Endodermal cell (in vitro differentiated cells): Measurements from ENCODE around the gene RAX2. TPM values are rescaled to one million over a fixed set of nuclear protein-coding genes. Genes with fewer than 3 reads are reported as not detected.

ENCODE experiments used
- DNase-seq: peaks from one replicate; pipeline ENCODE4 v3.0.0-alpha.2; 2017
- H3K27ac ChIP-seq: 2 replicates; pipeline ENCODE4 v1.5.1; 2013; ENCODE audit warnings: mild to moderate bottlenecking, low read depth, low read length, moderate library complexity
- H3K27me3 ChIP-seq: 2 replicates; pipeline ENCODE4 v1.6.1; 2013; ENCODE audit warnings: mild to moderate bottlenecking, low read length, moderate library complexity; ENCODE audit not compliant: insufficient read depth, control insufficient read depth, poor library complexity, severe bottlenecking
- H3K36me3 ChIP-seq: 2 replicates; pipeline ENCODE4 v1.7.0; 2013; ENCODE audit warnings: mild to moderate bottlenecking, low read length, moderate library complexity; ENCODE audit not compliant: control insufficient read depth, insufficient read depth
- H3K4me1 ChIP-seq: one replicate; pipeline ENCODE4 v1.7.0; 2013; ENCODE audit warnings: low read length; ENCODE audit not compliant: control insufficient read depth, insufficient read depth
- H3K4me3 ChIP-seq: 2 replicates; pipeline ENCODE4 v1.5.1; 2013; ENCODE audit warnings: mild to moderate bottlenecking, low read length, moderate library complexity
- H3K9ac ChIP-seq: 2 replicates; pipeline ENCODE4 v1.6.1; 2013; ENCODE audit warnings: mild to moderate bottlenecking, low read length, moderate library complexity; ENCODE audit not compliant: poor library complexity, severe bottlenecking; ENCODE audit errors: extremely low read depth
- H3K9me3 ChIP-seq: 2 replicates; pipeline ENCODE4 v1.6.1; 2013; ENCODE audit warnings: mild to moderate bottlenecking, low read length, moderate library complexity; ENCODE audit not compliant: control insufficient read depth
- H3K27ac Mint-ChIP-seq: 2 replicates; pipeline ENCODE4 v1.8.0; 2020; ENCODE audit warnings: mixed read lengths
- H3K27me3 Mint-ChIP-seq: 2 replicates; pipeline ENCODE4 v1.8.0; 2021; ENCODE audit warnings: mild to moderate bottlenecking, mixed read lengths; ENCODE audit not compliant: insufficient read depth
- H3K36me3 Mint-ChIP-seq: 2 replicates; pipeline ENCODE4 v1.8.0; 2020; ENCODE audit warnings: low read depth, mixed read lengths
- H3K4me1 Mint-ChIP-seq: 2 replicates; pipeline ENCODE4 v1.8.0; 2020; ENCODE audit warnings: mixed read lengths
- H3K4me3 Mint-ChIP-seq: 2 replicates; pipeline ENCODE4 v1.8.0; 2020; ENCODE audit warnings: mild to moderate bottlenecking, moderate library complexity, mixed read lengths
- H3K9me3 Mint-ChIP-seq: 2 replicates; pipeline ENCODE4 v1.8.0; 2020; ENCODE audit warnings: mild to moderate bottlenecking, mixed read lengths
- CTCF ChIP-seq: fragments of 200-600 bp; sonication (generic); conservative IDR thresholded peaks from 2 replicates; pipeline ENCODE4 v1.5.0; 2021; ENCODE audit warnings: antibody characterized with exemption, mild to moderate bottlenecking
- WGBS, 2 experiments: methylation state at CpG; one replicate each; pipeline versions ENCODE4 v1.1.5 to v1.1.7; 2013; ENCODE audit warnings: missing lambda C conversion rate in 2 of 2, mixed read lengths in 1 of 2; ENCODE audit not compliant: insufficient coverage in 1 of 2, insufficient read length in 1 of 2; 5-methylcytosine and 5-hydroxymethylcytosine counted together
- total RNA-seq, 2 donors: library from RNA; stranded (reverse); fragmentation: NEBNext Ultra II Directional in 1 of 2; extraction: Animal tissue kit (Norgen Biotek cat#: 25700) in 1 of 2; gene quantifications; 2 replicates in 1 of 2; 3 replicates in 1 of 2; pipeline ENCODE4 v1.2.1, GENCODE V29; 2021

The RAX2 gene
- total RNA-seq, 2 donors from 2014 or later = not detected

- H3K27ac ChIP-seq = peak within 1 kb of the TSS; percentile 96
- no peak for TF ChIP-seq CTCF
- peak within 1 kb of the TSS; percentile 94 for H3K4me3 ChIP-seq
- H3K4me1 ChIP-seq = no peaks in the 10 kb centered on the region
- Mint-ChIP-seq H3K36me3 (peaks cover 17% of the 10 kb centered on the region), H3K4me1 (no peaks in the 10 kb centered on the region), H3K27me3 (no peaks in the 10 kb centered on the region), H3K4me3 (peak within 1 kb of the TSS; percentile 93), H3K27ac (peak within 1 kb of the TSS; percentile 99), H3K9me3 (no peaks in the 10 kb centered on the region)
- H3K36me3 ChIP-seq = peaks cover 5% of the 10 kb centered on the region
- 5 to 7% methylated on average over 30 to 47 of the region's 47 CpGs for WGBS, 2 experiments
- peak; percentile 100 for DNase-seq
- no peaks in the 10 kb centered on the region for H3K9me3 ChIP-seq
- H3K9ac ChIP-seq = peak within 1 kb of the TSS; percentile 90
- H3K27me3 ChIP-seq = no peaks in the 10 kb centered on the region
Observed at GRCh38 chr19:3762501-3763459, 9.2 kb downstream of the RAX2 start, which contains the start of gene MRPL54. MRPL54 (plus strand) TSS chr19:3762682; CDS start chr19:3762701, 19 bp downstream.

GRCh38 chr19:3762130-3762473 is 9.9 kb downstream of the RAX2 start:
- H3K27ac ChIP-seq = no peak overlapping the region
- peaks cover 5% of the 10 kb centered on the region for H3K36me3 ChIP-seq
- peak overlapping the region; percentile 99 for H3K27ac Mint-ChIP-seq
- no peak for TF ChIP-seq CTCF
- peak overlapping the region; percentile 93 for H3K4me3 Mint-ChIP-seq
- peaks cover 17% of the 10 kb centered on the region for H3K36me3 Mint-ChIP-seq
- H3K4me1 ChIP-seq = no peaks in the 10 kb centered on the region
- no peaks in the 10 kb centered on the region for H3K4me1 Mint-ChIP-seq
- no peaks in the 10 kb centered on the region for H3K9me3 Mint-ChIP-seq
- H3K9me3 ChIP-seq = no peaks in the 10 kb centered on the region
- no peaks in the 10 kb centered on the region for H3K27me3 ChIP-seq
- whole genome bisulfite sequencing, 2 experiments = no CpG with 5 or more reads among the region's 1 CpG
- H3K4me3 ChIP-seq = peak overlapping the region; percentile 94
- no peak for DNase-seq
- no peak overlapping the region for H3K9ac ChIP-seq
- H3K27me3 Mint-ChIP-seq = no peaks in the 10 kb centered on the region

- H3K36me3 Mint-ChIP-seq = peaks cover 17% of the 10 kb centered on the region
- Histone ChIP-seq H3K36me3 (peaks cover 5% of the 10 kb centered on the region), H3K9ac (peak within 1 kb of the TSS; percentile 90)
Observed at GRCh38 chr19:3761382-3762129, 10.5 kb downstream of the RAX2 start, which contains the start of gene APBA3. APBA3 (minus strand) TSS chr19:3761692; CDS start chr19:3760264, 1,428 bp downstream.

More at GRCh38 chr19:3761382-3762129, 10.5 kb downstream of the RAX2 start, which contains the start of gene APBA3:
- Mint-ChIP-seq H3K4me1 (no peaks in the 10 kb centered on the region), H3K4me3 (peak within 1 kb of the TSS; percentile 93), H3K9me3 (no peaks in the 10 kb centered on the region), H3K27me3 (no peaks in the 10 kb centered on the region), H3K27ac (peak within 1 kb of the TSS; percentile 99)
- Histone ChIP-seq H3K27ac (peak within 1 kb of the TSS; percentile 96), H3K4me1 (no peaks in the 10 kb centered on the region), H3K27me3 (no peaks in the 10 kb centered on the region), H3K9me3 (no peaks in the 10 kb centered on the region), H3K4me3 (peak within 1 kb of the TSS; percentile 94)
- TF ChIP-seq CTCF = peak; percentile 76
- WGBS, 2 experiments = 8 to 23% methylated on average over 8 to 45 of the region's 45 CpGs
- DNase-seq = peak; percentile 98
